H9 (cell line): Measurements from ENCODE around the gene INO80. TPM values are rescaled to one million over a fixed set of nuclear protein-coding genes. Genes with fewer than 3 reads are reported as not detected.
A peak's percentile ranks its signal among the peaks of the same experiment; 100 is the strongest.

Experiments
- DNase-seq: peaks from one replicate; pipeline ENCODE4 v3.0.0-alpha.2; 2017
- H2AFZ ChIP-seq: one replicate; pipeline ENCODE4 v1.6.1; 2013; ENCODE audit warnings: mild to moderate bottlenecking, low read length, control low read depth, moderate library complexity
- H2AK5ac ChIP-seq: 2 replicates; pipeline ENCODE4 v1.6.1; 2013; ENCODE audit warnings: low read length, control low read depth, mixed read lengths; ENCODE audit not compliant: insufficient read length
- H2BK120ac ChIP-seq: one replicate; pipeline ENCODE4 v1.6.1; 2013; ENCODE audit warnings: low read depth, mild to moderate bottlenecking, low read length, control low read depth, inconsistent platforms; ENCODE audit not compliant: poor library complexity, severe bottlenecking
- H2BK12ac ChIP-seq: 2 replicates; pipeline ENCODE4 v1.6.1; 2013; ENCODE audit warnings: low read length, control low read depth, mixed read lengths, low read depth; ENCODE audit not compliant: insufficient read length
- H2BK15ac ChIP-seq: 2 replicates; pipeline ENCODE4 v1.6.1; 2013; ENCODE audit warnings: low read depth, low read length, control low read depth
- H2BK20ac ChIP-seq: one replicate; pipeline ENCODE4 v1.6.1; 2013; ENCODE audit warnings: low read depth, mild to moderate bottlenecking, low read length, control low read depth, inconsistent platforms; ENCODE audit not compliant: poor library complexity, severe bottlenecking
- H2BK5ac ChIP-seq: 2 replicates; pipeline ENCODE4 v1.6.1; 2013; ENCODE audit warnings: low read length, control low read depth, mixed read lengths; ENCODE audit not compliant: insufficient read length
- H3K14ac ChIP-seq: 2 replicates; pipeline ENCODE4 v1.6.1; 2013; ENCODE audit warnings: low read length, control low read depth; ENCODE audit not compliant: insufficient read depth
- H3K18ac ChIP-seq: 2 replicates; pipeline ENCODE4 v1.6.1; 2013; ENCODE audit warnings: low read depth, mild to moderate bottlenecking, mixed read lengths, low read length, control low read depth; ENCODE audit not compliant: insufficient read length
- H3K23ac ChIP-seq: 2 replicates; pipeline ENCODE4 v1.6.1; 2013; ENCODE audit warnings: low read length, control low read depth, mixed read lengths, low read depth; ENCODE audit not compliant: insufficient read length
- H3K23me2 ChIP-seq: 2 replicates; pipeline ENCODE4 v1.6.1; 2013; ENCODE audit warnings: low read depth, mild to moderate bottlenecking, mixed read lengths, low read length, control low read depth; ENCODE audit not compliant: insufficient read length, poor library complexity, severe bottlenecking
- H3K27ac ChIP-seq: 2 replicates; pipeline ENCODE4 v1.5.1; 2013; ENCODE audit warnings: low read length, control low read depth, mixed read lengths, low read depth; ENCODE audit not compliant: insufficient read length
- H3K27me3 ChIP-seq: 2 replicates; pipeline ENCODE4 v1.6.1; 2013; ENCODE audit warnings: low read length, control low read depth, inconsistent platforms; ENCODE audit not compliant: insufficient read depth
- H3K4ac ChIP-seq: 2 replicates; pipeline ENCODE4 v1.6.1; 2013; ENCODE audit warnings: low read depth, mild to moderate bottlenecking, control low read depth, inconsistent platforms, low read length, moderate library complexity
- H3K4me1 ChIP-seq: 2 replicates; pipeline ENCODE4 v1.6.1; 2013; ENCODE audit warnings: low read length, control low read depth, inconsistent platforms; ENCODE audit not compliant: insufficient read depth
- H3K4me2 ChIP-seq: 2 replicates; pipeline ENCODE4 v1.6.1; 2013; ENCODE audit warnings: low read length, control low read depth, mixed read lengths; ENCODE audit not compliant: insufficient read length, insufficient read depth
- H3K56ac ChIP-seq: 2 replicates; pipeline ENCODE4 v1.6.1; 2013; ENCODE audit warnings: low read depth, mild to moderate bottlenecking, mixed read lengths, low read length, control low read depth; ENCODE audit not compliant: insufficient read length
- H3K79me1 ChIP-seq: 2 replicates; pipeline ENCODE4 v1.6.1; 2013; ENCODE audit warnings: low read depth, mild to moderate bottlenecking, moderate library complexity, low read length, control low read depth, inconsistent platforms; ENCODE audit not compliant: insufficient read depth, poor library complexity, severe bottlenecking
- H3K79me2 ChIP-seq: 2 replicates; pipeline ENCODE4 v1.6.1; 2013; ENCODE audit warnings: low read length, control low read depth, inconsistent platforms; ENCODE audit not compliant: insufficient read depth
- H3K9ac ChIP-seq: 2 replicates; pipeline ENCODE4 v1.6.1; 2013; ENCODE audit warnings: low read length, control low read depth, mixed read lengths; ENCODE audit not compliant: insufficient read length; ENCODE audit errors: extremely low read depth
- H3K9me3 ChIP-seq: one replicate; pipeline ENCODE4 v1.6.1; 2013; ENCODE audit warnings: low read depth, low read length, inconsistent platforms; ENCODE audit not compliant: control insufficient read depth
- H3T11ph ChIP-seq: one replicate; pipeline ENCODE4 v1.6.1; 2013; ENCODE audit warnings: mild to moderate bottlenecking, low read length, control low read depth, inconsistent platforms
- H4K20me1 ChIP-seq: one replicate; pipeline ENCODE4 v1.6.1; 2013; ENCODE audit not compliant: control insufficient read depth, insufficient read length, insufficient read depth
- H4K5ac ChIP-seq: 2 replicates; pipeline ENCODE4 v1.6.1; 2013; ENCODE audit warnings: low read depth, mild to moderate bottlenecking, mixed read lengths, low read length, control low read depth; ENCODE audit not compliant: insufficient read length
- H4K8ac ChIP-seq: replicated peaks from 2 replicates; pipeline ENCODE4 v1.6.1; 2013; ENCODE audit warnings: low read length, control low read depth, mixed read lengths, low read depth; ENCODE audit not compliant: insufficient read length
- H4K91ac ChIP-seq: 2 replicates; pipeline ENCODE4 v1.6.1; 2013; ENCODE audit warnings: low read depth, mild to moderate bottlenecking, moderate library complexity, mixed read lengths, low read length, control low read depth; ENCODE audit not compliant: insufficient read length
- H3K27ac Mint-ChIP-seq, 3 experiments: 2 replicates in 2 of 3; 3 replicates in 1 of 3; pipeline ENCODE4 v1.8.0; 2020 to 2021; ENCODE audit warnings: mixed read lengths in 3 of 3, mild to moderate bottlenecking in 1 of 3, moderate library complexity in 1 of 3
- H3K27me3 Mint-ChIP-seq: 2 replicates; pipeline ENCODE4 v1.8.0; 2021; ENCODE audit warnings: low read depth, mild to moderate bottlenecking, moderate library complexity, mixed read lengths
- H3K36me3 Mint-ChIP-seq, 3 experiments: 2 replicates in 2 of 3; 3 replicates in 1 of 3; pipeline ENCODE4 v1.8.0; 2020 to 2021; ENCODE audit warnings: low read depth in 3 of 3, mixed read lengths in 3 of 3; ENCODE audit not compliant: insufficient read depth in 1 of 3
- H3K4me1 Mint-ChIP-seq, 2 experiments: 2 replicates each; pipeline ENCODE4 v1.8.0; 2020; ENCODE audit warnings: mixed read lengths in 2 of 2
- H3K4me3 Mint-ChIP-seq, 2 experiments: 2 replicates in 1 of 2; 3 replicates in 1 of 2; pipeline ENCODE4 v1.8.0; 2020 to 2021; ENCODE audit warnings: mild to moderate bottlenecking in 2 of 2, mixed read lengths in 2 of 2, moderate library complexity in 1 of 2
- H3K9me3 Mint-ChIP-seq, 2 experiments: 2 replicates in 1 of 2; 3 replicates in 1 of 2; pipeline ENCODE4 v1.8.0; 2020; ENCODE audit warnings: mild to moderate bottlenecking in 2 of 2, mixed read lengths in 2 of 2, moderate library complexity in 1 of 2
- CTCF ChIP-seq: fragments of 200-600 bp; sonication (generic); conservative IDR thresholded peaks from 3 replicates; pipeline ENCODE4 v1.8.0; 2021; ENCODE audit warnings: antibody characterized with exemption, mild to moderate bottlenecking
- WGBS: extraction: QIAGEN DNeasy Blood & Tissue Kit; methylation state at CpG from one replicate; pipeline ENCODE4 v1.1.7; 2013; ENCODE audit warnings: missing lambda C conversion rate, low lambda C conversion rate, mixed read lengths; ENCODE audit not compliant: insufficient read length; ENCODE audit errors: extremely low coverage; 5-methylcytosine and 5-hydroxymethylcytosine counted together
- total RNA-seq: library from RNA; stranded (reverse); gene quantifications from 2 replicates; pipeline ENCODE4 v1.2.1, GENCODE V29; 2021

INO80 gene
- total RNA-seq, 1 experiment from 2014 or later, result 29.2 TPM

- Histone ChIP-seq H3K23ac (no peak overlapping the region), H4K8ac (no peak overlapping the region), H3K18ac (no peak overlapping the region), H4K20me1 (no peaks in the 10 kb centered on the region), H2BK15ac (no peak overlapping the region), H4K5ac (no peak overlapping the region), H3K9ac (no peak overlapping the region), H3K56ac (no peak overlapping the region), H2BK20ac (no peak overlapping the region), H2AFZ (no peak overlapping the region), H2BK12ac (no peak overlapping the region), H3K79me1 (no peaks in the 10 kb centered on the region), H2AK5ac (no peak overlapping the region), H3K4me1 (peaks cover 3% of the 10 kb centered on the region; the same call in 1 of the 2 replicates), H2BK120ac (no peak overlapping the region), H3K27ac (no peak overlapping the region), H3K23me2 (peaks cover 35% of the 10 kb centered on the region), H3T11ph (no peak overlapping the region), H3K14ac (no peak overlapping the region), H3K27me3 (peaks cover 51% of the 10 kb centered on the region), H2BK5ac (no peak overlapping the region), H4K91ac (no peak overlapping the region), H3K4me2 (peak overlapping the region; percentile 68), H3K9me3 (no peaks in the 10 kb centered on the region), H3K4ac (no peak overlapping the region), H3K79me2 (no peaks in the 10 kb centered on the region)
- no peak for DNase-seq
- no peak for TF ChIP-seq CTCF
- Mint-ChIP-seq H3K27me3 (peaks cover 99% of the 10 kb centered on the region), H3K4me3 (peak overlapping the region; percentile 58 to 87), H3K27ac (no peak overlapping the region), H3K9me3 (peaks cover 3% of the 10 kb centered on the region in 2 experiments; a peak in 4 of 5 replicates), H3K36me3 (no peaks in the 10 kb centered on the region; a peak in 1 of 7 replicates), H3K4me1 (peaks cover 31 to 44% of the 10 kb centered on the region in 2 experiments)
- no CpG with 5 or more reads among the region's 56 CpGs for WGBS
Measured at GRCh38 chr15:40929660-40930429, 186.2 kb downstream of the INO80 start.

Other genes with a start within 250 kb of the INO80 start
- gene RHOV, start 242.0 kb downstream of the INO80 start, total RNA-seq, result 3.9 and 4.3 TPM in 2 replicates
- gene VPS18, start 221.8 kb downstream of the INO80 start, total RNA-seq, result 45.0 and 46.1 TPM in 2 replicates
- gene DLL4, start 186.9 kb downstream of the INO80 start, total RNA-seq, result 0.28 and 0.35 TPM in 2 replicates
- gene CHAC1, start 162.8 kb downstream of the INO80 start, total RNA-seq, result 47.2 and 48.7 TPM in 2 replicates
- gene EXD1, start 114.5 kb upstream of the INO80 start, total RNA-seq, result not detected in 2 replicates
- 87.0 and 97.7 TPM in 2 replicates for gene CHP1, start 115.0 kb upstream of the INO80 start, total RNA-seq
- 30.9 and 33.3 TPM in 2 replicates for gene OIP5, start 216.3 kb upstream of the INO80 start, total RNA-seq
- gene NUSAP1, start 216.6 kb upstream of the INO80 start, total RNA-seq, result 157 and 158 TPM in 2 replicates